H54 (cell line): Measurements from ENCODE around the gene BIN1.

ENCODE experiments used
- DNase-seq: peaks from one replicate; pipeline ENCODE4 v3.0.0; 2011; ENCODE audit warnings: low spot score, mixed read lengths; ENCODE audit not compliant: insufficient read length
- FAIRE-seq: peaks from 3 replicates; lab custom pipeline; 2011; peaks lifted over from hg19 to GRCh38; lab: Jason Lieb, UNC
- POLR2A ChIP-seq: IDR thresholded peaks from 2 replicates; pipeline ENCODE4 v1.6.1; 2011; ENCODE audit warnings: low read depth, mild to moderate bottlenecking, low read length

Gene BIN1

GRCh38 chr2:127000937-127001336 is 106.0 kb downstream of the BIN1 start:
- FAIRE-seq = no peak
- DNase-seq = no peak

DNA sequence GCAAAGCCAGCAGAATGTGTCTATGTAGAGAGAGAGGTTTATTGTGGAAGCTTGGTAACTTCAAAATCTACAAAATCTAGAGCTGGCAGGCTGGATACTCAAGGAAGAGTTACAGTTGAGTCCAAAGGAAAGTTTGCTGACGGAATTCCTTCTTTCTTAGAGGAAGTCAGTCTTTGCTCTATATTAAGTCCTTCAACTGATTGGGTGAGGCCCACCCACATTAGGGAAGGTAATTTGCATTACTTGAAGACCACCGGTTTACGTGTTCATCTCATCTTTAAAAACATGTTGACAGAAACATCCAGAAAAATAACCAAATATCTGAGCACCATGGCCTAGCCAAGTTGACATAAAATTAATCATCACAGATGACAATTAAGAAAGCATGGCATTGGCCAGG is 106.8 kb downstream of the BIN1 start:
- DNase-seq (no peak), FAIRE-seq (no peak)
- TF ChIP-seq POLR2A = no peak

More at GRCh38 chr2:127000937-127001336, 106.0 kb downstream of the BIN1 start:
- TF ChIP-seq POLR2A = no peak

DNA sequence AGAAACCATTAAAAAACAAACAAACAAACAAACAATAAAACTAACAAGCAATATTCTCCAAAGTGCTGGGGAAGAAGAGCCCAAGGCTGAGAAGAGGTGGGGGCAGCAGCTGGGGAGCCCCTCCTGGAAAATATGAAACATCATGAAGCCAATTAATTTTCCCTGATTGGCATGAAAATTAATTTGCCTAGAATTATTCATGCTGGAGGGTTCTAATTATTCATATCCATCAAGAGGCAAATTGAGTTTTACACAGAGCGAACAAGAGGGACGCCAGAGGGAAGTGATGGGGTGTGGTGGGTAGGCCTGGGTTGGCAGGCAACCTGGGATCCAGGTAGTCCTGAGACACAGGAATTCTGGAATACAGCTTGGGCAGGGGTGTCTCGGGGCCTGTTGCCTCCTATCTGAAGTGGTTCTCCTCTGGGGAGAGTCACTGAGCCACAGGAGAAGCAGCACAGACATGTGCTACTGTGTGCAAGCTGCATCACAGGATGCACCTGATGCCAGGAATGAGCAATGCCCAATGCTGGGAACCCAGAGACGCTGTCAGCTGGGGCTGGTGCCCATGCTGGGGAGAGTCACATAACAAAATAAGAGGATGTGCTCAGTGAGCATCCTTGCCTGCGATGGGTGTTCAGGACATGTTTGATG is 107.7 kb downstream of the BIN1 start:
- DNase-seq (no peak), FAIRE-seq (no peak)
- TF ChIP-seq POLR2A = no peak

GRCh38 chr2:126998486-126998885 is 108.5 kb downstream of the BIN1 start:
- no peak for FAIRE-seq
- TF ChIP-seq POLR2A = no peak
- no peak for DNase-seq
